Activated CD4-positive, alpha-beta T cell treated with anti-CD3 and anti-CD28 coated beads for 24 hours (primary cell): ENCODE results near the gene FANCF.
A peak's percentile ranks its signal among the peaks of the same experiment; 100 is the strongest.
"Not testable (repeated sequence)": the region's sequence is repeated elsewhere in the genome, so short reads cannot be mapped to it uniquely, and the experiment has no call there.

Experiments
- DNase-seq, 2 donors: peaks; one replicate each; pipeline ENCODE4 v3.0.0-alpha.2; 2020; ENCODE audit warnings: low read depth in 2 of 2

Gene FANCF

GRCh38 chr11:22625448-22626287, at the start of gene FANCF:
Gene FANCF (minus strand): TSS chr11:22625823. CDS start chr11:22625810, 13 bp downstream.
- DNase-seq: peak; percentile 87 to 96

- no peak for DNase-seq
Measured at GRCh38 chr11:22674470-22675439, 49.1 kb upstream of the FANCF start.

GRCh38 chr11:22671751-22672150, 46.1 kb upstream of the FANCF start:
- DNase-seq: no peak

GRCh38 chr11:22670830-22671229, 45.2 kb upstream of the FANCF start:
- no peak for DNase-seq

GRCh38 chr11:22669368-22669767, 43.7 kb upstream of the FANCF start:
- DNase-seq: no peak

- no peak for DNase-seq
Measured at GRCh38 chr11:22668005-22668796, 42.6 kb upstream of the FANCF start.

GRCh38 chr11:22666688-22667439, 41.2 kb upstream of the FANCF start:
- DNase-seq: peak in 1 of 2 donors; percentile 6

- DNase-seq: no peak
Measured at GRCh38 chr11:22666325-22666687, 40.7 kb upstream of the FANCF start, which contains the start of gene GAS2. Gene GAS2 (plus strand): TSS chr11:22666611. CDS start chr11:22674870, 8,259 bp downstream.

GRCh38 chr11:22659783-22660182, 34.2 kb upstream of the FANCF start:
- no peak for DNase-seq

- no peak for DNase-seq
Measured at GRCh38 chr11:22657101-22657694, 31.6 kb upstream of the FANCF start.

- DNase-seq: no peak
Measured at GRCh38 chr11:22656130-22656529, 30.5 kb upstream of the FANCF start.

- not testable (repeated sequence) for DNase-seq
Measured at GRCh38 chr11:22652346-22652745, 26.7 kb upstream of the FANCF start.

- no peak for DNase-seq
Measured at GRCh38 chr11:22641559-22641958, 15.9 kb upstream of the FANCF start.

GRCh38 chr11:22640862-22641261, 15.2 kb upstream of the FANCF start:
- DNase-seq: no peak

GRCh38 chr11:22635689-22636088, 10.1 kb upstream of the FANCF start:
- no peak for DNase-seq

- DNase-seq: no peak
Measured at GRCh38 chr11:22634897-22635629, 9.4 kb upstream of the FANCF start.

GRCh38 chr11:22633354-22633902, 7.8 kb upstream of the FANCF start:
- no peak for DNase-seq

- DNase-seq: no peak
Measured at GRCh38 chr11:22627421-22627820, 1.8 kb upstream of the FANCF start.

- DNase-seq: no peak
Measured at GRCh38 chr11:22626573-22627239, 1.1 kb upstream of the FANCF start.
